CD14-positive monocyte (primary cell): ENCODE data around the gene CCDC88B. TPM values are rescaled to one million over a fixed set of nuclear protein-coding genes. Genes with fewer than 3 reads are reported as not detected.

Experiments
- DNase-seq, 3 donors: peaks; one replicate each; pipeline ENCODE4 v3.0.0-alpha.2; 2011 to 2022
- H2AFZ ChIP-seq: 2 replicates; pipeline ENCODE4 v1.6.0; 2012; ENCODE audit warnings: mild to moderate bottlenecking, low read depth, low read length, inconsistent platforms; ENCODE audit not compliant: insufficient read depth, poor library complexity, severe bottlenecking
- H3K27ac ChIP-seq, 2 donors: 1 replicate in 1 of 2; 2 replicates in 1 of 2; pipeline ENCODE4 v1.5.1; 2012 to 2013; ENCODE audit warnings: low read length in 2 of 2, control low read depth in 1 of 2, inconsistent platforms in 1 of 2, low read depth in 1 of 2, mild to moderate bottlenecking in 1 of 2
- H3K27me3 ChIP-seq, 2 donors: one replicate each; pipeline versions ENCODE4 v1.6.0 to v1.6.1; 2011 to 2013; ENCODE audit warnings: low read length in 2 of 2; ENCODE audit not compliant: control insufficient read depth in 2 of 2, insufficient read depth in 2 of 2
- H3K36me3 ChIP-seq, 2 donors: replicated peaks in 1 of 2; 1 replicate in 1 of 2; 2 replicates in 1 of 2; pipeline versions ENCODE4 v1.5.1 to v1.6.1; 2012 to 2013; ENCODE audit warnings: low read length in 2 of 2, control low read depth in 1 of 2, inconsistent platforms in 1 of 2, mild to moderate bottlenecking in 1 of 2; ENCODE audit not compliant: insufficient read depth in 2 of 2, control insufficient read depth in 1 of 2
- H3K4me1 ChIP-seq, 2 donors: 1 replicate in 1 of 2; 2 replicates in 1 of 2; pipeline versions ENCODE4 v1.5.1 to v1.6.1; 2012 to 2013; ENCODE audit warnings: low read length in 2 of 2, control low read depth in 1 of 2, inconsistent platforms in 1 of 2, mild to moderate bottlenecking in 1 of 2, moderate library complexity in 1 of 2; ENCODE audit not compliant: insufficient read depth in 2 of 2, control insufficient read depth in 1 of 2
- H3K4me2 ChIP-seq: replicated peaks from 2 replicates; pipeline ENCODE3; 2012; ENCODE audit warnings: low read length, moderate library complexity, mild to moderate bottlenecking; ENCODE audit not compliant: poor library complexity, severe bottlenecking; ENCODE audit errors: extremely low read depth
- H3K4me3 ChIP-seq, 3 experiments: fragments of 200-600 bp in 1 of 3; sonication (generic) in 1 of 3; replicated peaks in 1 of 3; 1 replicate in 2 of 3; 2 replicates in 1 of 3; pipeline ENCODE4 v1.5.1; 2011 to 2013; ENCODE audit warnings: low read length in 3 of 3, mild to moderate bottlenecking in 3 of 3, control low read depth in 2 of 3, low read depth in 2 of 3, inconsistent platforms in 1 of 3, moderate library complexity in 1 of 3
- H3K79me2 ChIP-seq: 2 replicates; pipeline ENCODE4 v1.6.0; 2012; ENCODE audit warnings: mild to moderate bottlenecking, control low read depth, inconsistent platforms, low read length, moderate library complexity; ENCODE audit not compliant: insufficient read depth
- H3K9ac ChIP-seq: 2 replicates; pipeline ENCODE4 v1.6.0; 2017; ENCODE audit warnings: low read length, mild to moderate bottlenecking; ENCODE audit not compliant: insufficient read depth, poor library complexity, severe bottlenecking
- H3K9me3 ChIP-seq, 2 donors: replicated peaks in 1 of 2; 1 replicate in 1 of 2; 2 replicates in 1 of 2; pipeline versions ENCODE4 v1.5.1 to v1.6.1; 2012 to 2013; ENCODE audit warnings: low read length in 2 of 2, control low read depth in 1 of 2; ENCODE audit not compliant: control insufficient read depth in 1 of 2, insufficient read depth in 1 of 2
- H4K20me1 ChIP-seq: 2 replicates; pipeline ENCODE4 v1.6.0; 2012; ENCODE audit warnings: mild to moderate bottlenecking, low read length, control low read depth, moderate library complexity; ENCODE audit not compliant: insufficient read depth
- H3K27ac Mint-ChIP-seq, 7 donors: one replicate each; pipeline ENCODE4 v1.8.0; 2020; ENCODE audit warnings: mild to moderate bottlenecking in 7 of 7, mixed read lengths in 7 of 7, moderate library complexity in 6 of 7, inconsistent platforms in 2 of 7
- H3K27me3 Mint-ChIP-seq, 3 donors: one replicate each; pipeline ENCODE4 v1.8.0; 2021 to 2022; ENCODE audit warnings: low read depth in 3 of 3, mild to moderate bottlenecking in 3 of 3, mixed read lengths in 3 of 3, moderate library complexity in 3 of 3, inconsistent platforms in 1 of 3
- H3K36me3 Mint-ChIP-seq, 2 donors: one replicate each; pipeline ENCODE4 v1.8.0; 2020; ENCODE audit warnings: mixed read lengths in 2 of 2, inconsistent platforms in 1 of 2, mild to moderate bottlenecking in 1 of 2
- H3K4me1 Mint-ChIP-seq: one replicate; pipeline ENCODE4 v1.8.0; 2020; ENCODE audit warnings: mild to moderate bottlenecking, mixed read lengths
- H3K4me3 Mint-ChIP-seq, 2 donors: one replicate each; pipeline ENCODE4 v1.8.0; 2020; ENCODE audit warnings: mild to moderate bottlenecking in 2 of 2, mixed read lengths in 2 of 2, moderate library complexity in 1 of 2
- H3K9me3 Mint-ChIP-seq, 7 donors: one replicate each; pipeline ENCODE4 v1.8.0; 2020 to 2022; ENCODE audit warnings: mixed read lengths in 7 of 7, mild to moderate bottlenecking in 6 of 7, moderate library complexity in 6 of 7, inconsistent platforms in 2 of 7
- CTCF ChIP-seq: fragments of 200-600 bp; IDR thresholded peaks from one replicate; pipeline ENCODE4 v1.8.0; 2022; ENCODE audit warnings: antibody characterized with exemption, mild to moderate bottlenecking
- WGBS: methylation state at CpG from one replicate; pipeline ENCODE4 v1.1.5; 2013; ENCODE audit warnings: missing lambda C conversion rate; ENCODE audit not compliant: insufficient coverage; 5-methylcytosine and 5-hydroxymethylcytosine counted together
- intact Hi-C, 2 donors: fragments of 100-400 bp; cut with micrococcal nuclease; formaldehyde crosslinking; loops; one replicate each; pipeline versions ENCODE4 v1.15.0 to v1.15.1; 2023
- polyA plus RNA-seq, 3 donors: library from polyadenylated mRNA; depleted of rRNA in 1 of 3; unstranded in 2 of 3; stranded (reverse) in 1 of 3; fragments of 300-500 nt in 2 of 3; fragments of >200 nt in 1 of 3; fragmentation: Illumina TruSeq in 2 of 3; gene quantifications; 1 replicate in 2 of 3; 2 replicates in 1 of 3; pipeline ENCODE4 v1.2.3, GENCODE V29; 2012 to 2021

CCDC88B gene
- polyA plus RNA-seq, 3 donors, result 8.2 to 215 (median 18.9) TPM

GRCh38 chr11:64318766-64319761 is 20.9 kb upstream of the CCDC88B start:
- Histone ChIP-seq H3K27ac (peak overlapping the region; percentile 96 to 97), H3K4me1 (peaks cover 28 to 43% of the 10 kb centered on the region in 2 donors), H2AFZ (peak overlapping the region; percentile 82), H3K27me3 (no peaks in the 10 kb centered on the region), H3K36me3 (peaks cover 40 to 53% of the 10 kb centered on the region in 2 donors), H3K4me2 (peak overlapping the region; percentile 95), H3K9me3 (no peaks in the 10 kb centered on the region), H3K79me2 (peaks cover 4% of the 10 kb centered on the region), H3K9ac (peak overlapping the region; percentile 83), H4K20me1 (peaks cover 24% of the 10 kb centered on the region), H3K4me3 (peak overlapping the region; percentile 51 to 93 (median 91))
- DNase-seq, result peak; percentile 34 to 81 (median 78)
- WGBS, result 5% methylated on average over 10 of the region's 19 CpGs
- intact Hi-C loops, result loop anchor here (2.0 to 5.0 kb wide), 2 partner anchors 14 to 38 kb away; partner anchors contain the start of gene RPS6KA4 (in 2 of the 2)
- H3K4me1 Mint-ChIP-seq, result peaks cover 26% of the 10 kb centered on the region
- H3K27ac Mint-ChIP-seq, result peak overlapping the region; percentile 96 to 99 (median 99)
- peak overlapping the region; percentile 88 to 94 for H3K4me3 Mint-ChIP-seq
- H3K36me3 Mint-ChIP-seq, result peaks cover 35 to 51% of the 10 kb centered on the region in 2 donors
- H3K9me3 Mint-ChIP-seq, result no peaks in the 10 kb centered on the region
- no peak for TF ChIP-seq CTCF
- H3K27me3 Mint-ChIP-seq, result peaks cover 0 to 1% (median 0%) of the 10 kb centered on the region in 3 donors

- no peak for TF ChIP-seq CTCF
- Histone ChIP-seq H4K20me1 (peaks cover 10% of the 10 kb centered on the region), H3K4me2 (no peak overlapping the region), H3K4me3 (no peak overlapping the region), H3K9ac (no peak overlapping the region), H3K27me3 (no peaks in the 10 kb centered on the region), H2AFZ (no peak overlapping the region), H3K79me2 (peaks cover 4% of the 10 kb centered on the region), H3K36me3 (peaks cover 25 to 38% of the 10 kb centered on the region in 2 donors), H3K9me3 (no peaks in the 10 kb centered on the region), H3K4me1 (peaks cover 28 to 40% of the 10 kb centered on the region in 2 donors), H3K27ac (no peak overlapping the region)
- Mint-ChIP-seq H3K9me3 (no peaks in the 10 kb centered on the region), H3K27ac (peak overlapping the region in 2 of 7 donors; percentile 68 to 79), H3K4me3 (no peak overlapping the region), H3K27me3 (peaks cover 0 to 1% (median 0%) of the 10 kb centered on the region in 3 donors), H3K4me1 (peaks cover 26% of the 10 kb centered on the region), H3K36me3 (peaks cover 24 to 40% of the 10 kb centered on the region in 2 donors)
- DNase-seq, result no peak
- 100% methylated on average over 1 of the region's 7 CpGs for WGBS
- intact Hi-C loops, result no loop called here
Observed at GRCh38 chr11:64320556-64320955, 19.4 kb upstream of the CCDC88B start.
